SJSA1 (cell line): ENCODE measurements around the gene NLRP1. TPM values are rescaled to one million over a fixed set of nuclear protein-coding genes. Genes with fewer than 3 reads are reported as not detected.

Experiments
- DNase-seq, 2 experiments: peaks; one replicate each; pipeline ENCODE4 v3.0.0-alpha.2; 2015 to 2020; ENCODE audit warnings: low spot score in 2 of 2, low read depth in 1 of 2
- H3K27ac ChIP-seq: fragments of 250-450 bp; sonication (Bioruptor Pico); 2 replicates; pipeline ENCODE4 v1.5.1; 2020; ENCODE audit warnings: mild to moderate bottlenecking, moderate library complexity
- H3K27me3 ChIP-seq: fragments of 250-450 bp; sonication (Bioruptor Pico); replicated peaks from 2 replicates; pipeline ENCODE4 v1.5.1; 2020; ENCODE audit warnings: mild to moderate bottlenecking, moderate library complexity
- H3K36me3 ChIP-seq: fragments of 250-450 bp; sonication (Bioruptor Pico); 2 replicates; pipeline ENCODE4 v1.5.1; 2020; ENCODE audit warnings: mild to moderate bottlenecking
- H3K4me1 ChIP-seq: fragments of 250-450 bp; sonication (Bioruptor Pico); replicated peaks from 2 replicates; pipeline ENCODE4 v1.6.1; 2021; ENCODE audit warnings: mild to moderate bottlenecking
- H3K4me3 ChIP-seq: fragments of 250-450 bp; sonication (Bioruptor Pico); 2 replicates; pipeline ENCODE4 v1.5.1; 2020; ENCODE audit warnings: mild to moderate bottlenecking
- H3K9me3 ChIP-seq: fragments of 250-450 bp; sonication (Bioruptor Pico); replicated peaks from 2 replicates; pipeline ENCODE4 v1.5.1; 2020; ENCODE audit warnings: mild to moderate bottlenecking
- total RNA-seq: library from RNA; depleted of rRNA; stranded (reverse); fragments of >200 nt; shearing (Covaris generic); gene quantifications from 2 replicates; pipeline ENCODE4 v1.2.3, GENCODE V29; 2014

Gene NLRP1
- total RNA-seq, 1 experiment from 2014 or later: 48.2 TPM

DNA sequence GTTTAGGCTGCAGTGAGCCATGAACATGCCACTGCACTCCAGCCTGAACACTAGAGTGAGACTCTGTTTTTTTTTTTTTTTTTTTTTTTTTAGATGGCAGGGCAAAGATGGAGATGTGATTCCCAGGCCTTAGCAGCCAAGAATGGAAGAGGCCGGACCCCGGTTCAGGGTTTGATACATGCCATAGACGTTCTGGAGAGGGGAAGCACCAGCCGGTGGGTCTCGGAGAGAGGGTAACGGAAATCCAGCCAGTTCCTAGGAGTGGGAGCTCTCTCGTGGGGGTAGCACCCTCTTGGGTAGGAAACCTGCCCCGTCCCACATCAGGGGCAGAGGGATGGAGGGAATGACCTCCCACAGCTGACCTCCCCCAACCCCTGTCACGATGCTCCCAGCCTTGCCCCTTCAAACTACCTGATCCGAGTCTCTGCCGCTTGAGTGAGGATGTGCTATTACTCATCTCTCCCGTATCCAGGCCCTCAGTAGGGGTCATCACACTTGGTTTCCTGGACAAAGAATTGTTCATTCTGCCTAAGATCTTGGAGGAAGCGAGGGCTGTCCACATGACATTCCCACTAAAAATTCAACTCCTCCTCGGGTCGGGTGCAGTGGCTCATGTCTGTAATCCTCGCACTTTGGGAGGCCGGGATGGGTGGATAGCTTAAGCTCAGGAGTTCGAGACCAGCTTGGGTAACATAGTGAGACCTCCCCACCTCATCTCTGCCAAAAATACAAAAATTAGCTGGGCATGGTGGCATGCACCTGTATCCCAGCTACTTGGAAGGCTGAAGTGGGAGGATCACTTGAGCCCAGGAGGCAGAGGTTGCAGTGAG, 50.6 kb downstream of the NLRP1 start:
- Histone ChIP-seq H3K4me1 (no peaks in the 10 kb centered on the region), H3K4me3 (no peak overlapping the region), H3K27me3 (no peaks in the 10 kb centered on the region), H3K9me3 (no peaks in the 10 kb centered on the region), H3K27ac (no peak overlapping the region), H3K36me3 (no peaks in the 10 kb centered on the region)
- no peak for DNase-seq

- Histone ChIP-seq H3K4me3 (no peak overlapping the region), H3K27me3 (no peaks in the 10 kb centered on the region), H3K27ac (no peak overlapping the region), H3K4me1 (peaks cover under 1% of the 10 kb centered on the region; the same call in 1 of the 2 replicates), H3K36me3 (no peaks in the 10 kb centered on the region), H3K9me3 (no peaks in the 10 kb centered on the region)
- no peak for DNase-seq
These were observed 51.7 kb downstream of the NLRP1 start for GRCh38 chr17:5532581-5532980.

DNA sequence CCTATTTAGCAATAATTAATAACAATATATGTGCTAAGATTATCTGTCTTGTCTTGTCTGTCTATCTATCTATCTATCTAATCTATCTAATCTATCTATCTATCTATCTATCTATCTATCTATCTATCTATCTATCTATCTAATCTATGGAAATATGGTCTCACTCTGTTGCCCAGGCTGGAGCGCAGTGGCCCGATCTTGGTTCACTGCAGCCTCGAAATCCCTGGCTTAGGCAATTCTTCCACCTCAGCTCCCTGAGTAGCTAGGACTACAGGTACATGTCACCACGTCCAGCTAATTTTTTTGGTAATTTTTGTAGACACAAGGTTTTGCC, 53.3 kb downstream of the NLRP1 start:
- peaks cover 15% of the 10 kb centered on the region for H3K4me1 ChIP-seq

GRCh38 chr17:5530265-5531084, 53.8 kb downstream of the NLRP1 start:
- Histone ChIP-seq H3K27me3 (no peaks in the 10 kb centered on the region), H3K36me3 (no peaks in the 10 kb centered on the region; the same call in 1 of the 2 replicates), H3K4me3 (no peak overlapping the region), H3K27ac (no peak overlapping the region), H3K4me1 (peaks cover 17% of the 10 kb centered on the region), H3K9me3 (no peaks in the 10 kb centered on the region)
- no peak for DNase-seq

More for the DNA sequence above, 53.3 kb downstream of the NLRP1 start:
- Histone ChIP-seq H3K27ac (no peak overlapping the region), H3K4me3 (no peak overlapping the region), H3K27me3 (no peaks in the 10 kb centered on the region), H3K9me3 (no peaks in the 10 kb centered on the region), H3K36me3 (no peaks in the 10 kb centered on the region; the same call in 1 of the 2 replicates)
- no peak for DNase-seq

- Histone ChIP-seq H3K9me3 (no peaks in the 10 kb centered on the region), H3K4me1 (peaks cover 17% of the 10 kb centered on the region), H3K27me3 (no peaks in the 10 kb centered on the region), H3K36me3 (no peaks in the 10 kb centered on the region; the same call in 1 of the 2 replicates), H3K4me3 (no peak overlapping the region), H3K27ac (peak overlapping the region; percentile 75)
- no peak for DNase-seq
These were observed 56.6 kb downstream of the NLRP1 start for GRCh38 chr17:5527601-5528250.

GRCh38 chr17:5526821-5527598, 57.3 kb downstream of the NLRP1 start:
- peaks cover 17% of the 10 kb centered on the region for H3K4me1 ChIP-seq
- no peaks in the 10 kb centered on the region; the same call in 1 of the 2 replicates for H3K36me3 ChIP-seq
- DNase-seq: peak; percentile 71 to 89
- H3K9me3 ChIP-seq: no peaks in the 10 kb centered on the region
- H3K27ac ChIP-seq: peak overlapping the region; percentile 75
- no peaks in the 10 kb centered on the region for H3K27me3 ChIP-seq
- no peak overlapping the region for H3K4me3 ChIP-seq

- no peak for DNase-seq
These were observed 61.1 kb downstream of the NLRP1 start for GRCh38 chr17:5523249-5523648.

GRCh38 chr17:5522476-5522875, 61.8 kb downstream of the NLRP1 start:
- Histone ChIP-seq H3K27ac (no peak overlapping the region), H3K36me3 (no peaks in the 10 kb centered on the region; the same call in 1 of the 2 replicates), H3K27me3 (no peaks in the 10 kb centered on the region), H3K9me3 (no peaks in the 10 kb centered on the region), H3K4me3 (no peak overlapping the region), H3K4me1 (peaks cover 19% of the 10 kb centered on the region)
- DNase-seq: no peak

More at GRCh38 chr17:5523249-5523648, 61.1 kb downstream of the NLRP1 start:
- no peak overlapping the region for H3K4me3 ChIP-seq
- no peak overlapping the region for H3K27ac ChIP-seq
- H3K27me3 ChIP-seq: no peaks in the 10 kb centered on the region
- peaks cover 17% of the 10 kb centered on the region for H3K4me1 ChIP-seq
- no peaks in the 10 kb centered on the region for H3K9me3 ChIP-seq
- H3K36me3 ChIP-seq: no peaks in the 10 kb centered on the region; the same call in 1 of the 2 replicates

GRCh38 chr17:5516060-5516792, 68.1 kb downstream of the NLRP1 start:
- H3K9me3 ChIP-seq: no peaks in the 10 kb centered on the region
- H3K4me3 ChIP-seq: no peak overlapping the region
- no peaks in the 10 kb centered on the region for H3K27me3 ChIP-seq
- peak overlapping the region; percentile 93 for H3K27ac ChIP-seq
- DNase-seq: peak; percentile 93 to 96
- peaks cover 27% of the 10 kb centered on the region for H3K4me1 ChIP-seq
- H3K36me3 ChIP-seq: 0 out of 2 replicates have a peak, but pooled peaks cover 5% of the 10 kb centered on the region

- Histone ChIP-seq H3K9me3 (no peaks in the 10 kb centered on the region), H3K27ac (no peak overlapping the region; the same call in 1 of the 2 replicates), H3K36me3 (0 out of 2 replicates have a peak, but pooled peaks cover 5% of the 10 kb centered on the region), H3K4me3 (no peak overlapping the region), H3K4me1 (peaks cover 32% of the 10 kb centered on the region), H3K27me3 (no peaks in the 10 kb centered on the region)
- DNase-seq: no peak
These were observed 69.3 kb downstream of the NLRP1 start for GRCh38 chr17:5514976-5515375.

DNA sequence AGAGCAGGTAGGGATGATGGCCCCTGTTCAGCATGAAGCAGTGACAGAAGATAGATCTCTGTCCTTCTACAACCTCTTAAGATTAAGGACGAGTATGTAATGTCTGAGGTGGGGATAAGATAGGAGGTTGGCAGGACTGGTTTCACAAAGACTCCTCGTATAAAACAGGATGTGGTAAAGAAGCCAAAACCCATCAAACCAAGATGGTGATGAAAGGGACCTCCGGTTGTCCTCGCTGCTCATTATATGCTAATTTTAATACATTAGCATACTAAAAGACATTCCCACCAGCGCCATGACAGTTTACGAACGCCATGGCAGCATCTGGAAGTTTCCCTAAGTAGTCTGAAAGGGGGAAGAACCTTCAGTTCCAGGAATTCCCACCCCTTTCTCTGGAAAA, 70.7 kb downstream of the NLRP1 start:
- Histone ChIP-seq H3K9me3 (no peaks in the 10 kb centered on the region), H3K4me3 (no peak overlapping the region), H3K27me3 (no peaks in the 10 kb centered on the region), H3K36me3 (0 out of 2 replicates have a peak, but pooled peaks cover 5% of the 10 kb centered on the region), H3K27ac (no peak overlapping the region), H3K4me1 (peaks cover 45% of the 10 kb centered on the region)
- DNase-seq: no peak

DNA sequence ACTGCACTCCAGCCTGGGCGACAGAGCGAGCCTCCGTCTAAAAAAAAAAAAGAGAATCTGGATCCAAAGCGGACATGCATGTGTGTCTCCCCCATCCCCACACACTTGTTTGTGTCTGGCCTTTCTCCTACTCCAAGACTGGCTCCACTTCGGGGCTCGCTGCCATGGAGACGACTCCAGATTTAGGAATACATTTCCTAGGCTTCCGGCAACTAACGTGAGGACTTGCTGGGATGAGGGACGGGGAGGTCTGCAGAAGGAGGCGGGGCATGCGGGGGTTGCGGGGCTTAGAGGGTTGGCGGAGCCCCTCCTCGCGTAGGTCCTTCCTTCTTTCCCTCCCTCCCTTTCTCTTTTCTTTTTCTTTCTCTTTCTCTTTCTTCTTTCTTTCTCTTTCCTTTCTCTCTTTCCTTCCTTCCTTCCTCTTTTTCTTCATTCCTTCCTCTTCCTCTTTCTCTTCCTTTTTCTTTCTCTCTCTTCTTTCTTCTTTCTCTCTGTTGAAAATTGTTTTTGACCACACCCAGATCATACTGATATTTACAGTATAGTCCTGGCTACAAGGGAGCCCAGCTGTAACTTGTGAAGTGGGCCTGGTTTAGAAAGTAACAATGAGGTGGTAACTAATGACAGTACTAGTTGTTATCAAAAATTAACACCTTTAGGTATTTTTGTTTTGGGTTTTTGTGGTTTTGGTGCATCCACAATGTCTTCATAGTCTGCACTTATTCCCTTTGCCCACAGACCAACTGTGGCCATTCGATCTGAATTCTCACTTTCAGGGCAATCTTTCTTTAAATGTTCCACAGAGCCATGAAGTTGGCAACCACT, 72.7 kb downstream of the NLRP1 start:
- Histone ChIP-seq H3K4me3 (no peak overlapping the region), H3K4me1 (peaks cover 37% of the 10 kb centered on the region), H3K9me3 (no peaks in the 10 kb centered on the region), H3K36me3 (0 out of 2 replicates have a peak, but pooled peaks cover 5% of the 10 kb centered on the region), H3K27me3 (no peaks in the 10 kb centered on the region), H3K27ac (no peak overlapping the region)
- no peak for DNase-seq
